AG09319 (cell line): ENCODE data around the gene C3orf85.
"Not testable (repeated sequence)": the region's sequence is repeated elsewhere in the genome, so short reads cannot be mapped to it uniquely, and the experiment has no call there.

ENCODE experiments used
- DNase-seq: peaks from one replicate; pipeline ENCODE4 v3.0.0-alpha.2; 2010; ENCODE audit warnings: low read depth; ENCODE audit errors: extremely low read depth
- TF ChIP-seq, protein P1 (sequence below): IDR thresholded peaks from 2 replicates; pipeline ENCODE4 v1.5.1; 2011; ENCODE audit warnings: low read depth, mild to moderate bottlenecking, inconsistent platforms, low read length, moderate library complexity

The C3orf85 gene

GRCh38 chr3:109125902-109126301 is 10.6 kb upstream of the C3orf85 start:
- TF ChIP-seq, protein P1, sequence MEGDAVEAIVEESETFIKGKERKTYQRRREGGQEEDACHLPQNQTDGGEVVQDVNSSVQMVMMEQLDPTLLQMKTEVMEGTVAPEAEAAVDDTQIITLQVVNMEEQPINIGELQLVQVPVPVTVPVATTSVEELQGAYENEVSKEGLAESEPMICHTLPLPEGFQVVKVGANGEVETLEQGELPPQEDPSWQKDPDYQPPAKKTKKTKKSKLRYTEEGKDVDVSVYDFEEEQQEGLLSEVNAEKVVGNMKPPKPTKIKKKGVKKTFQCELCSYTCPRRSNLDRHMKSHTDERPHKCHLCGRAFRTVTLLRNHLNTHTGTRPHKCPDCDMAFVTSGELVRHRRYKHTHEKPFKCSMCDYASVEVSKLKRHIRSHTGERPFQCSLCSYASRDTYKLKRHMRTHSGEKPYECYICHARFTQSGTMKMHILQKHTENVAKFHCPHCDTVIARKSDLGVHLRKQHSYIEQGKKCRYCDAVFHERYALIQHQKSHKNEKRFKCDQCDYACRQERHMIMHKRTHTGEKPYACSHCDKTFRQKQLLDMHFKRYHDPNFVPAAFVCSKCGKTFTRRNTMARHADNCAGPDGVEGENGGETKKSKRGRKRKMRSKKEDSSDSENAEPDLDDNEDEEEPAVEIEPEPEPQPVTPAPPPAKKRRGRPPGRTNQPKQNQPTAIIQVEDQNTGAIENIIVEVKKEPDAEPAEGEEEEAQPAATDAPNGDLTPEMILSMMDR, result no peak
- DNase-seq, result no peak

DNA sequence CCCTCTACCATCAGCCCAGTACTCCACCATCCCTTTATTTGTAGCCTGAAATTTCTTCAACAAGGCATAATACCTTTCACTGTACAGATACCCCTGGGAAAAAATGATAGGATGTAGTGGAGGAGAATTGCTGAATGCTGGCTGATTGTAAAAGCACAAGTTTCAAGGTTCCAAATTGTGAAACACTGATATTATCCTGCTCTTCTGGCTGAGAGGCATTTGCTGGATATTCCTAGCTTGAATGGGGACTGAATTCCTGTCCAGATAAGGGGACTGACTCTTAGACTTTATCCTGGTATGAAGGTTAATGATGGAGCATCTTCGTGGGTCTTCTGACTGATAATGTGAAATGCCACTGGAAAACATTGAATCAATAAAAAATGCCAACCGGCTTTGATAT is 9.0 kb upstream of the C3orf85 start:
- DNase-seq, result no peak
- TF ChIP-seq, protein P1, result no peak

- no peak for DNase-seq
- TF ChIP-seq, protein P1, result no peak
Observed at GRCh38 chr3:109131276-109131675, 5.2 kb upstream of the C3orf85 start.

DNA sequence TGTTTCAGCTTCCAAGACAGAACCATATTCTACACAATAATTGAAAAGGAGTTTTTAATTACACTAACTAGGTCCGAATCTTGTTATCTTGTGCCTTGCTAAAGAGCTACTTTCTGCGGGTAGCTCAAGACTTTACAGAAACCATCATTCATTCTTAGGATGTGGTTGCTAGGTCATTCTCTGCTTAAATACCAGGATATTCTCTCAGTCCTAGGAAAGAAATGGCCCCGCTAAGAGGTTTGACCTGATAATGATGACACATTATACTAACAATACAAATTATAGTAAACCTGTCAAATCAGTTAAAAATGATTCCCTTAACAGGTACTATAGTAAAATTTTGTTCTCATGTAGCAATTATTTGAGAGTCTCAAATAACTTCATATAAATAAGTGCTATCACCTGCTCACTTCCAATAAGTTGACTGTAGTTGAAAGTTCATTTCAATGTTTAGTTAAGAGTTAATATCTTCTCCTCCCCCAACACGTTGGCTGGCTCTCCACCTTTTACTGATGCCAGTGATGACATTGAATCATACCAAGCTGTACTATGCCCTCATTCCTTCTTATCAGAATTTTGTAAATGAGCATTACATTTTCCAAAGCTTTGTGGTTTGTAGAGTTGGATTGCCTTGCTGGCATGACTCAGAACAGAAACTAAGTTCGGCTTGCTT is 3.6 kb upstream of the C3orf85 start:
- TF ChIP-seq, protein P1, result no peak

GRCh38 chr3:109133474-109133816 is 3.1 kb upstream of the C3orf85 start:
- DNase-seq, result not testable (repeated sequence)

More for the DNA sequence above, 3.6 kb upstream of the C3orf85 start:
- DNase-seq, result no peak

DNA sequence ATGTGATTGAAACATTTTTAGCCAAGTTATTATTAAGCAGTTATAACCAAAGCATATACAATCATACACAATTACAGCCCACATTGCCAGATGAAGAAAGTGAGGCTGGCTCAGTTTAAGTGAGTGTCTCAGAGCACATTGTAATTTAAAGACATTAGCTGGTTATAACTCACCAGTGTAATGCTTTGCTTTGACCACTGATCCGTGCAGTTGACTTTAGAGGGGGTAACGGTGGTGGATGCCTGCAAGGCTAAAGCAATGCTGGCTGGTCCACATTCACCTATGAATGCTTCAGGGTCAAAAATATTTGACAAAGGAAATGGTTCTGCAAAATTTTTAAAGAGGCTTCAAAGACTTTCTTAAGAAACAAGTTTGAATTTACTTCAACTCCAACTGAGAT is 1.2 kb downstream of the C3orf85 start:
- no peak for DNase-seq
- TF ChIP-seq, protein P1, result no peak

DNA sequence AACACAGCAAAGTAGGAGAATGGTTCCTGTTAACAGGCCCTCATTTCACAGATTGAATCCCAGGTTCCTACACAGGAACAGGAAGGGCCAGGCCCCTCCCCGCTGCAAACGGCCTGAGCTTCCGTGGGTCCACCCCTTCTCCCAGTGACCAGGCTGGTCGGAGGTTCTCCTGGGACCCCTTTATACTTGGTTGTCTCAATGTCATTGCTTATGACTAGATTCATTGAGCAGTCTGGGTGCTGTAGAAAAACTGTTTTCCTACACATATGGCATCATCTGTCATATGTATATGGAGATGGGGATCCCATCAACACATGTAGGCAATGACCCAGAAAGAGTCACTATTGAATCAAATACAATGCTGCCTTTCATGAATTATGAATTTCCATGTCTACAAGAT is 3.8 kb downstream of the C3orf85 start:
- no peak for DNase-seq
- TF ChIP-seq, protein P1, result no peak

- TF ChIP-seq, protein P1, result no peak
- DNase-seq, result no peak
Observed at GRCh38 chr3:109143646-109144045, 7.1 kb downstream of the C3orf85 start.
